Endodermal cell (in vitro differentiated cells): ENCODE data around the gene IRF4. TPM values are rescaled to one million over a fixed set of nuclear protein-coding genes. Genes with fewer than 3 reads are reported as not detected.

Experiments used
- DNase-seq: peaks from one replicate; pipeline ENCODE4 v3.0.0-alpha.2; 2017
- H3K27ac ChIP-seq: 2 replicates; pipeline ENCODE4 v1.5.1; 2013; ENCODE audit warnings: mild to moderate bottlenecking, low read depth, low read length, moderate library complexity
- H3K27me3 ChIP-seq: 2 replicates; pipeline ENCODE4 v1.6.1; 2013; ENCODE audit warnings: mild to moderate bottlenecking, low read length, moderate library complexity; ENCODE audit not compliant: insufficient read depth, control insufficient read depth, poor library complexity, severe bottlenecking
- H3K36me3 ChIP-seq: 2 replicates; pipeline ENCODE4 v1.7.0; 2013; ENCODE audit warnings: mild to moderate bottlenecking, low read length, moderate library complexity; ENCODE audit not compliant: control insufficient read depth, insufficient read depth
- H3K4me1 ChIP-seq: one replicate; pipeline ENCODE4 v1.7.0; 2013; ENCODE audit warnings: low read length; ENCODE audit not compliant: control insufficient read depth, insufficient read depth
- H3K4me3 ChIP-seq: 2 replicates; pipeline ENCODE4 v1.5.1; 2013; ENCODE audit warnings: mild to moderate bottlenecking, low read length, moderate library complexity
- H3K9ac ChIP-seq: 2 replicates; pipeline ENCODE4 v1.6.1; 2013; ENCODE audit warnings: mild to moderate bottlenecking, low read length, moderate library complexity; ENCODE audit not compliant: poor library complexity, severe bottlenecking; ENCODE audit errors: extremely low read depth
- H3K9me3 ChIP-seq: 2 replicates; pipeline ENCODE4 v1.6.1; 2013; ENCODE audit warnings: mild to moderate bottlenecking, low read length, moderate library complexity; ENCODE audit not compliant: control insufficient read depth
- H3K27ac Mint-ChIP-seq: 2 replicates; pipeline ENCODE4 v1.8.0; 2020; ENCODE audit warnings: mixed read lengths
- H3K27me3 Mint-ChIP-seq: 2 replicates; pipeline ENCODE4 v1.8.0; 2021; ENCODE audit warnings: mild to moderate bottlenecking, mixed read lengths; ENCODE audit not compliant: insufficient read depth
- H3K36me3 Mint-ChIP-seq: 2 replicates; pipeline ENCODE4 v1.8.0; 2020; ENCODE audit warnings: low read depth, mixed read lengths
- H3K4me1 Mint-ChIP-seq: 2 replicates; pipeline ENCODE4 v1.8.0; 2020; ENCODE audit warnings: mixed read lengths
- H3K4me3 Mint-ChIP-seq: 2 replicates; pipeline ENCODE4 v1.8.0; 2020; ENCODE audit warnings: mild to moderate bottlenecking, moderate library complexity, mixed read lengths
- H3K9me3 Mint-ChIP-seq: 2 replicates; pipeline ENCODE4 v1.8.0; 2020; ENCODE audit warnings: mild to moderate bottlenecking, mixed read lengths
- CTCF ChIP-seq: fragments of 200-600 bp; sonication (generic); conservative IDR thresholded peaks from 2 replicates; pipeline ENCODE4 v1.5.0; 2021; ENCODE audit warnings: antibody characterized with exemption, mild to moderate bottlenecking
- WGBS, 2 experiments: methylation state at CpG; one replicate each; pipeline versions ENCODE4 v1.1.5 to v1.1.7; 2013; ENCODE audit warnings: missing lambda C conversion rate in 2 of 2, mixed read lengths in 1 of 2; ENCODE audit not compliant: insufficient coverage in 1 of 2, insufficient read length in 1 of 2; 5-methylcytosine and 5-hydroxymethylcytosine counted together
- total RNA-seq, 2 donors: library from RNA; stranded (reverse); fragmentation: NEBNext Ultra II Directional in 1 of 2; extraction: Animal tissue kit (Norgen Biotek cat#: 25700) in 1 of 2; gene quantifications; 2 replicates in 1 of 2; 3 replicates in 1 of 2; pipeline ENCODE4 v1.2.1, GENCODE V29; 2021

The IRF4 gene
- total RNA-seq, 2 donors from 2014 or later = not detected

GRCh38 chr6:352474-352873 lies 39.1 kb upstream of the IRF4 start:
- H3K9ac ChIP-seq = no peak overlapping the region
- H3K27ac ChIP-seq = no peak overlapping the region
- H3K9me3 Mint-ChIP-seq = peaks cover 99% of the 10 kb centered on the region
- no peak overlapping the region for H3K4me3 ChIP-seq
- H3K27me3 Mint-ChIP-seq = no peaks in the 10 kb centered on the region
- WGBS, 2 experiments = 87 to 89% methylated on average over 5 of the region's 5 CpGs
- H3K27ac Mint-ChIP-seq = no peak overlapping the region
- H3K36me3 Mint-ChIP-seq = peaks cover 24% of the 10 kb centered on the region
- H3K36me3 ChIP-seq = no peaks in the 10 kb centered on the region
- no peak for DNase-seq
- no peaks in the 10 kb centered on the region for H3K4me1 ChIP-seq
- TF ChIP-seq CTCF = no peak
- H3K9me3 ChIP-seq = no peaks in the 10 kb centered on the region
- H3K4me1 Mint-ChIP-seq = peaks cover 9% of the 10 kb centered on the region
- H3K27me3 ChIP-seq = no peaks in the 10 kb centered on the region
- no peak overlapping the region for H3K4me3 Mint-ChIP-seq

GRCh38 chr6:352896-353470 lies 38.6 kb upstream of the IRF4 start:
- Mint-ChIP-seq H3K4me3 (no peak overlapping the region), H3K36me3 (peaks cover 20% of the 10 kb centered on the region), H3K9me3 (peaks cover 99% of the 10 kb centered on the region), H3K27ac (no peak overlapping the region), H3K4me1 (peaks cover 9% of the 10 kb centered on the region), H3K27me3 (no peaks in the 10 kb centered on the region)
- H3K36me3 ChIP-seq = no peaks in the 10 kb centered on the region
- no peak for DNase-seq
- H3K4me3 ChIP-seq = no peak overlapping the region
- WGBS, 2 experiments = 81 to 82% methylated on average over 11 of the region's 11 CpGs
- H3K27me3 ChIP-seq = no peaks in the 10 kb centered on the region
- H3K4me1 ChIP-seq = no peaks in the 10 kb centered on the region
- H3K9me3 ChIP-seq = no peaks in the 10 kb centered on the region
- no peak overlapping the region for H3K9ac ChIP-seq
- no peak overlapping the region for H3K27ac ChIP-seq
- no peak for TF ChIP-seq CTCF

DNA sequence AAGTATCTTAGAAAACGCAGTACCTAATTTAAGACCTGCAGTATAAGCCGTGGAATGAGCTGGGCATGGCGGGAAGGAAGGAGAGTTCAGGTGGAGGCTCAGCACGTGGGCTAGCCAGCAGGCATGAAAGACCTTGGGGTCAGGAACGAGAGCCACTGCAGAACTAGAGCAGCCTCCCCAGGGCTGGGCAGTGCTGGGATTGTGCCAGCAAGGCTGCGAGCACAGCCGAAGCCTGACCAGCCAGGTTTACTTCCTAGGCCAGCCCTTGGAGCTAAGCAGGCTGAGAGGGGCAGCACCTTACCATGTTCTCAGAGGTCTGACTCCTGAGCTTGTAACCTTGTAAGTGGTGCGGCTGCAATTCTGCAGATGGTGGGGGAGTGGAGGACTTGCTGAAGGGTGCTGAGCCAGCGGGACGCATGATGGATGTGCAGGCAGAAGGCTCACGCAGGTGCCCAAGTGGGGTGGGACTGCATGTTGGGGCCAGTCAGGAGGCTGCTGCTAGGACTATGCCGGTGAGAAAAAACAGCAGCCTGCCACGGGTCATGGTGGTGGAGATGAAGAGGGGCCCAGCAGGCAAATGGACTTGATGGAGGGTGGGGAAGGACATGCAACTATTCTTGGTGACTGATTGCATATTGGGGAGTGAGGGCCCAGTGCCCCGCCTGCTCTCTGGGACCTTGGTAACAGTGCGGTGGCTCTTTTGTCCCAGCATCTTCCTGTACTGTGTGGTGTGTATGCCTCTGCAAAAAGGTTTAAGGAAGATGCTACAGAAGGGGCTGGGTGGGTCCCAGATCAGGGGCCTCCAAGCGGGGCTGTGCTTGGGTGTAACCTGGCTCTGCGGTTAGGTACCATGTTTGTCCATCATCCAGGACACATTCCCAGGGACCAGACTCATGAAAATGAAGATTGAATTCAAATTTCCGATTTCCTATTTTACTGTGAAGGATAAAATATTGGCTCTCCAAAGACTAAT lies 37.6 kb upstream of the IRF4 start:
- Histone ChIP-seq H3K27me3 (no peaks in the 10 kb centered on the region), H3K27ac (no peak overlapping the region), H3K4me1 (no peaks in the 10 kb centered on the region), H3K9ac (no peak overlapping the region), H3K4me3 (no peak overlapping the region), H3K9me3 (no peaks in the 10 kb centered on the region), H3K36me3 (no peaks in the 10 kb centered on the region)
- no peak for DNase-seq
- WGBS, 2 experiments = 82 to 88% methylated on average over 16 to 18 of the region's 18 CpGs
- TF ChIP-seq CTCF = no peak
- Mint-ChIP-seq H3K4me1 (peaks cover 9% of the 10 kb centered on the region), H3K27me3 (no peaks in the 10 kb centered on the region), H3K36me3 (peaks cover 15% of the 10 kb centered on the region), H3K4me3 (no peak overlapping the region), H3K27ac (no peak overlapping the region), H3K9me3 (peaks cover 99% of the 10 kb centered on the region)
